SK-N-SH treated with all-trans-retinoic acid at 6 μM for 48 hours (cell line): Measurements from ENCODE around the gene SCLT1.

Experiments used
- ARNTL ChIP-seq: fragments of 450-650 bp; formaldehyde crosslinking; IDR thresholded peaks from 2 replicates; pipeline ENCODE4 v1.5.0; 2020; ENCODE audit warnings: low read depth, mild to moderate bottlenecking, moderate library complexity, borderline replicate concordance
- ESRRG ChIP-seq: fragments of 250-450 bp; sonication (Bioruptor Pico); IDR thresholded peaks from 2 replicates; pipeline ENCODE4 v1.6.1; 2021; ENCODE audit warnings: mild to moderate bottlenecking
- PATZ1 ChIP-seq: fragments of 250-450 bp; sonication (Bioruptor Pico); IDR thresholded peaks from 2 replicates; pipeline ENCODE4 v1.8.0; 2020; ENCODE audit warnings: mild to moderate bottlenecking, moderate library complexity, borderline replicate concordance
- POU6F1 ChIP-seq: fragments of 250-450 bp; sonication (Bioruptor Pico); IDR thresholded peaks from 2 replicates; pipeline ENCODE4 v1.8.0; 2021; ENCODE audit warnings: low read depth, mild to moderate bottlenecking, moderate library complexity, borderline replicate concordance
- ZFP3 ChIP-seq: fragments of 250-450 bp; sonication (Bioruptor Pico); IDR thresholded peaks from 2 replicates; pipeline ENCODE4 v1.5.0; 2020; ENCODE audit warnings: mild to moderate bottlenecking, moderate library complexity
- TF ChIP-seq, protein P1 (sequence below): fragments of 250-450 bp; sonication (Bioruptor Pico); IDR thresholded peaks from 2 replicates; pipeline ENCODE4 v1.5.0; 2020; ENCODE audit warnings: mild to moderate bottlenecking, moderate library complexity
- TF ChIP-seq, protein P2 (sequence below): fragments of 250-450 bp; sonication (Bioruptor Pico); IDR thresholded peaks from 2 replicates; pipeline ENCODE4 v1.5.1; 2020; ENCODE audit warnings: low read depth, mild to moderate bottlenecking, moderate library complexity

- TF ChIP-seq ARNTL (CRISPR knock-in tag), result no peak
- TF ChIP-seq, protein P1, sequence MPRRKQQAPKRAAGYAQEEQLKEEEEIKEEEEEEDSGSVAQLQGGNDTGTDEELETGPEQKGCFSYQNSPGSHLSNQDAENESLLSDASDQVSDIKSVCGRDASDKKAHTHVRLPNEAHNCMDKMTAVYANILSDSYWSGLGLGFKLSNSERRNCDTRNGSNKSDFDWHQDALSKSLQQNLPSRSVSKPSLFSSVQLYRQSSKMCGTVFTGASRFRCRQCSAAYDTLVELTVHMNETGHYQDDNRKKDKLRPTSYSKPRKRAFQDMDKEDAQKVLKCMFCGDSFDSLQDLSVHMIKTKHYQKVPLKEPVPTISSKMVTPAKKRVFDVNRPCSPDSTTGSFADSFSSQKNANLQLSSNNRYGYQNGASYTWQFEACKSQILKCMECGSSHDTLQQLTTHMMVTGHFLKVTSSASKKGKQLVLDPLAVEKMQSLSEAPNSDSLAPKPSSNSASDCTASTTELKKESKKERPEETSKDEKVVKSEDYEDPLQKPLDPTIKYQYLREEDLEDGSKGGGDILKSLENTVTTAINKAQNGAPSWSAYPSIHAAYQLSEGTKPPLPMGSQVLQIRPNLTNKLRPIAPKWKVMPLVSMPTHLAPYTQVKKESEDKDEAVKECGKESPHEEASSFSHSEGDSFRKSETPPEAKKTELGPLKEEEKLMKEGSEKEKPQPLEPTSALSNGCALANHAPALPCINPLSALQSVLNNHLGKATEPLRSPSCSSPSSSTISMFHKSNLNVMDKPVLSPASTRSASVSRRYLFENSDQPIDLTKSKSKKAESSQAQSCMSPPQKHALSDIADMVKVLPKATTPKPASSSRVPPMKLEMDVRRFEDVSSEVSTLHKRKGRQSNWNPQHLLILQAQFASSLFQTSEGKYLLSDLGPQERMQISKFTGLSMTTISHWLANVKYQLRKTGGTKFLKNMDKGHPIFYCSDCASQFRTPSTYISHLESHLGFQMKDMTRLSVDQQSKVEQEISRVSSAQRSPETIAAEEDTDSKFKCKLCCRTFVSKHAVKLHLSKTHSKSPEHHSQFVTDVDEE (CRISPR knock-in tag), result no peak
- TF ChIP-seq ZFP3, result no peak
- no peak for TF ChIP-seq PATZ1 (CRISPR knock-in tag)
- TF ChIP-seq, protein P2, sequence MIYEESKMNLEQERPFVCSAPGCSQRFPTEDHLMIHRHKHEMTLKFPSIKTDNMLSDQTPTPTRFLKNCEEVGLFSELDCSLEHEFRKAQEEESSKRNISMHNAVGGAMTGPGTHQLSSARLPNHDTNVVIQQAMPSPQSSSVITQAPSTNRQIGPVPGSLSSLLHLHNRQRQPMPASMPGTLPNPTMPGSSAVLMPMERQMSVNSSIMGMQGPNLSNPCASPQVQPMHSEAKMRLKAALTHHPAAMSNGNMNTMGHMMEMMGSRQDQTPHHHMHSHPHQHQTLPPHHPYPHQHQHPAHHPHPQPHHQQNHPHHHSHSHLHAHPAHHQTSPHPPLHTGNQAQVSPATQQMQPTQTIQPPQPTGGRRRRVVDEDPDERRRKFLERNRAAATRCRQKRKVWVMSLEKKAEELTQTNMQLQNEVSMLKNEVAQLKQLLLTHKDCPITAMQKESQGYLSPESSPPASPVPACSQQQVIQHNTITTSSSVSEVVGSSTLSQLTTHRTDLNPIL (CRISPR knock-in tag), result no peak
- no peak for TF ChIP-seq POU6F1
- TF ChIP-seq ESRRG (CRISPR knock-in tag), result no peak
Measured at GRCh38 chr4:128837198-128837597, 256.1 kb downstream of the SCLT1 start.
